Panc1 (cell line): Measurements from ENCODE around the gene LGI2. TPM values are rescaled to one million over a fixed set of nuclear protein-coding genes. Genes with fewer than 3 reads are reported as not detected.

Source experiments
- ATAC-seq: fragments of 200-7000 bp; cut with Tn5 transposase; 2 replicates; pipeline ENCODE4 v1.9.1; 2020; ENCODE audit warnings: mild to moderate bottlenecking, moderate library complexity
- BruUV-seq: library from RNA; stranded (reverse); fragments of 400-500 nt; replicated peaks from 2 replicates; lab custom pipeline; 2021; lab: Mats Ljungman, UMichigan
- CTCF ChIA-PET: fragments of 300-600 bp; sonication (Branson Sonifier 250); formaldehyde crosslinking; loops from one replicate; lab custom pipeline; 2022; ENCODE audit warnings: antibody characterized with exemption; lab: Charles Lee
- POLR2A ChIA-PET: fragments of 300-600 bp; sonication (Branson Sonifier 250); formaldehyde crosslinking; loops from one replicate; lab custom pipeline; 2022; ENCODE audit warnings: antibody characterized with exemption; lab: Charles Lee
- DNase-seq: peaks from one replicate; pipeline ENCODE4 v3.0.0-alpha.2; 2010; ENCODE audit warnings: low read depth, low spot score
- H3K27ac ChIP-seq: 2 replicates; pipeline ENCODE4 v1.5.1; 2011; ENCODE audit warnings: mild to moderate bottlenecking, low read length, inconsistent platforms
- H3K27me3 ChIP-seq: fragments of 200-500 bp; sonication (Bioruptor generic); 2 replicates; pipeline ENCODE4 v1.6.0; 2014; ENCODE audit warnings: low read length, inconsistent platforms; ENCODE audit not compliant: control insufficient read depth, insufficient read depth
- H3K36me3 ChIP-seq: fragments of 200-500 bp; sonication (Bioruptor generic); 2 replicates; pipeline ENCODE4 v1.5.1; 2014; ENCODE audit warnings: inconsistent platforms, mild to moderate bottlenecking, low read length, moderate library complexity; ENCODE audit not compliant: control insufficient read depth, insufficient read depth
- H3K4me1 ChIP-seq: 2 replicates; pipeline ENCODE4 v1.5.1; 2011; ENCODE audit warnings: inconsistent platforms, mild to moderate bottlenecking, low read length, moderate library complexity; ENCODE audit not compliant: control insufficient read depth, insufficient read depth
- H3K4me3 ChIP-seq, 2 experiments: 2 replicates each; pipeline ENCODE4 v1.5.1; 2011 to 2012; ENCODE audit warnings: low read depth in 2 of 2, low read length in 2 of 2, mild to moderate bottlenecking in 2 of 2, inconsistent platforms in 1 of 2, moderate library complexity in 1 of 2
- H3K9me3 ChIP-seq: fragments of 200-500 bp; sonication (Bioruptor generic); 2 replicates; pipeline ENCODE4 v1.5.1; 2014; ENCODE audit warnings: low read depth, mild to moderate bottlenecking, inconsistent platforms, low read length, moderate library complexity; ENCODE audit not compliant: control insufficient read depth, insufficient read depth
- POLR2AphosphoS5 ChIP-seq: IDR thresholded peaks from 2 replicates; pipeline ENCODE4 v1.6.1; 2012; ENCODE audit warnings: mild to moderate bottlenecking, low read depth, low read length, moderate library complexity
- SIN3A ChIP-seq: IDR thresholded peaks from 2 replicates; pipeline ENCODE4 v1.6.1; 2012; ENCODE audit warnings: low read depth, mild to moderate bottlenecking, low read length, moderate library complexity, borderline replicate concordance; ENCODE audit not compliant: insufficient read depth
- TCF7L2 ChIP-seq: IDR thresholded peaks from 2 replicates; pipeline ENCODE4 v1.6.1; 2011; ENCODE audit warnings: mild to moderate bottlenecking, low read depth, low read length, inconsistent platforms
- in situ Hi-C: cut with HindIII; loops from 2 replicates; pipeline ENCODE4 v1.10.0; 2016; ENCODE audit warnings: low sequenced_read_pairs, low pct_unique_long_range_greater_than_20kb
- intact Hi-C: fragments of 100-400 bp; cut with micrococcal nuclease; formaldehyde crosslinking; loops from one replicate; pipeline ENCODE4 v1.10.0; 2022; ENCODE audit not compliant: unreplicated experiment
- total RNA-seq: library from RNA; stranded (reverse); gene quantifications from one replicate; pipeline ENCODE4 v1.2.1, GENCODE V29; 2021; ENCODE audit not compliant: unreplicated experiment
- TF ChIP-seq, protein P1 (sequence below), 2 experiments: IDR thresholded peaks; 2 replicates each; pipeline ENCODE4 v1.6.1; 2011 to 2012; ENCODE audit warnings: low read depth in 2 of 2, control low read depth in 1 of 2, low read length in 1 of 2, mild to moderate bottlenecking in 1 of 2, moderate library complexity in 1 of 2; ENCODE audit not compliant: insufficient read depth in 1 of 2
- TF ChIP-seq, protein P2 (sequence below): fragments of 450-650 bp; IDR thresholded peaks from 2 replicates; pipeline ENCODE4 v1.5.1; 2017; ENCODE audit warnings: mild to moderate bottlenecking

The LGI2 gene
- total RNA-seq, 1 experiment from 2014 or later: not detected

DNA sequence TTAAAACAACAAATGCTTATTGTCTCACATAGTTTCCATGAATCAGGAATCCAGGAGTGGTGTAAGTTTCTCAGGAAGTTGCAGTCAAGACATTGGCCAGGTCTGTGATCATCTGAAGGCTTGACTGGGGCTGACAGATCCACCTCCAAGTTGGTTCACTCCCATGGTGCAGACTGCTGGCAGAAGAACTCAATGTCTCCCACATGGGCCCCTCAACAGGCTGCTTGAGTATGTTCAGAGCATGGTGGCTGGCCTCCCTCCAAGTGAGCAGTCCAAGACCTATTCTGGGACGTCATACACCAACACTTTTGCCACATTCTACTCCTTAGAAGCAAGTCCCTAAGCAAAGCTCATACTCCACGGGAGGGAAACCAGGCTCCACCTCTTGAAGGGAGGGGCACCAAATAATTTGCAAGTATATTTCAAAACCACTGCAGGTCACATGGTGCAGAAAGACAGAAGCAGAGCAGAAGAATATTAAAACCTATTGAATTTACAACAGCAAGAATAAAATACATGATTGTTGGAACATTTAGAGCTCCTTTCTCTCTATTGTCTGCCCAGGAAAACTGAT lies 35.3 kb downstream of the LGI2 start:
- ChIA-PET CTCF (no interaction called here), POLR2A (no interaction called here)
- TF ChIP-seq, protein P1, sequence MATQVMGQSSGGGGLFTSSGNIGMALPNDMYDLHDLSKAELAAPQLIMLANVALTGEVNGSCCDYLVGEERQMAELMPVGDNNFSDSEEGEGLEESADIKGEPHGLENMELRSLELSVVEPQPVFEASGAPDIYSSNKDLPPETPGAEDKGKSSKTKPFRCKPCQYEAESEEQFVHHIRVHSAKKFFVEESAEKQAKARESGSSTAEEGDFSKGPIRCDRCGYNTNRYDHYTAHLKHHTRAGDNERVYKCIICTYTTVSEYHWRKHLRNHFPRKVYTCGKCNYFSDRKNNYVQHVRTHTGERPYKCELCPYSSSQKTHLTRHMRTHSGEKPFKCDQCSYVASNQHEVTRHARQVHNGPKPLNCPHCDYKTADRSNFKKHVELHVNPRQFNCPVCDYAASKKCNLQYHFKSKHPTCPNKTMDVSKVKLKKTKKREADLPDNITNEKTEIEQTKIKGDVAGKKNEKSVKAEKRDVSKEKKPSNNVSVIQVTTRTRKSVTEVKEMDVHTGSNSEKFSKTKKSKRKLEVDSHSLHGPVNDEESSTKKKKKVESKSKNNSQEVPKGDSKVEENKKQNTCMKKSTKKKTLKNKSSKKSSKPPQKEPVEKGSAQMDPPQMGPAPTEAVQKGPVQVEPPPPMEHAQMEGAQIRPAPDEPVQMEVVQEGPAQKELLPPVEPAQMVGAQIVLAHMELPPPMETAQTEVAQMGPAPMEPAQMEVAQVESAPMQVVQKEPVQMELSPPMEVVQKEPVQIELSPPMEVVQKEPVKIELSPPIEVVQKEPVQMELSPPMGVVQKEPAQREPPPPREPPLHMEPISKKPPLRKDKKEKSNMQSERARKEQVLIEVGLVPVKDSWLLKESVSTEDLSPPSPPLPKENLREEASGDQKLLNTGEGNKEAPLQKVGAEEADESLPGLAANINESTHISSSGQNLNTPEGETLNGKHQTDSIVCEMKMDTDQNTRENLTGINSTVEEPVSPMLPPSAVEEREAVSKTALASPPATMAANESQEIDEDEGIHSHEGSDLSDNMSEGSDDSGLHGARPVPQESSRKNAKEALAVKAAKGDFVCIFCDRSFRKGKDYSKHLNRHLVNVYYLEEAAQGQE (IDR thresholded peaks at IDR 0.05; ENCODE audit: insufficient read depth in 1 of 2, low read depth in 2 of 2, low read length in 1 of 2): no peak
- in situ Hi-C loops: no loop called here
- Histone ChIP-seq H3K27me3 (peaks cover 3% of the 10 kb centered on the region; the same call in 1 of the 2 replicates), H3K4me3 (no peak overlapping the region), H3K27ac (no peak overlapping the region), H3K36me3 (no peaks in the 10 kb centered on the region), H3K9me3 (no peaks in the 10 kb centered on the region), H3K4me1 (no peaks in the 10 kb centered on the region)
- ATAC-seq: no peak
- intact Hi-C loops: loop anchor here (10.0 kb wide), 1 partner anchor 149 kb away; no protein-coding TSS in a partner anchor
- BruUV-seq: no TSS peak
- DNase-seq: no peak

DNA sequence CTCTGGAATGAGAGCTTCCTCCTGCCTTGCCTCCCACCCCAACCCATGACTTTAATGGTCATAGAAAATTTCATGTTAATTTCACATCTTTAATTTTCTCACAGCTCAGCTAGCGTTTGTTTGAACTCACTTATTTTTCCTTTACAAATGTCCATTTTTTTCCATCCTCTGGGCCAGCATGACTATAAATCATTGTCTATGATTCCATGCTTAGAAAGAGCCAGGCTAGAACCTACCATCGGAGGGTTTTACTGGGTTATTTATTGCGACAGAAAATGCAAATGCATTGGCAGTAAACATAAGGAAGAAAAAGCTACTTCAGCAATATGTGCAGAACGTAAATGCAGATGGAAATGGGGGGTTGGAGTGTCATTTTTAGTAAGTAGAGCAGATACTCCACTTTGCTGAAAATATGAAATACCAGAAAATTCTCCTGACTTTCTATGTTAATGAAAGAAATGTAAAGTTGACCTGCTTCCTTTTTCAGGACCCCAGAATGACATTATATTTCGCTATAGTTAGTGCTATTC lies 37.1 kb downstream of the LGI2 start:
- no peak for DNase-seq
- Histone ChIP-seq H3K4me3 (no peak overlapping the region), H3K36me3 (no peaks in the 10 kb centered on the region), H3K27me3 (no peaks in the 10 kb centered on the region), H3K4me1 (no peaks in the 10 kb centered on the region), H3K27ac (no peak overlapping the region), H3K9me3 (no peaks in the 10 kb centered on the region)
- in situ Hi-C loops: no loop called here
- ChIA-PET CTCF (no interaction called here), POLR2A (no interaction called here)
- no peak for TF ChIP-seq SIN3A
- TF ChIP-seq, protein P1 (IDR thresholded peaks at IDR 0.05; ENCODE audit: insufficient read depth in 1 of 2, low read depth in 2 of 2, low read length in 1 of 2): no peak
- TF ChIP-seq POLR2AphosphoS5: no peak
- no peak for TF ChIP-seq TCF7L2
- TF ChIP-seq, protein P2, sequence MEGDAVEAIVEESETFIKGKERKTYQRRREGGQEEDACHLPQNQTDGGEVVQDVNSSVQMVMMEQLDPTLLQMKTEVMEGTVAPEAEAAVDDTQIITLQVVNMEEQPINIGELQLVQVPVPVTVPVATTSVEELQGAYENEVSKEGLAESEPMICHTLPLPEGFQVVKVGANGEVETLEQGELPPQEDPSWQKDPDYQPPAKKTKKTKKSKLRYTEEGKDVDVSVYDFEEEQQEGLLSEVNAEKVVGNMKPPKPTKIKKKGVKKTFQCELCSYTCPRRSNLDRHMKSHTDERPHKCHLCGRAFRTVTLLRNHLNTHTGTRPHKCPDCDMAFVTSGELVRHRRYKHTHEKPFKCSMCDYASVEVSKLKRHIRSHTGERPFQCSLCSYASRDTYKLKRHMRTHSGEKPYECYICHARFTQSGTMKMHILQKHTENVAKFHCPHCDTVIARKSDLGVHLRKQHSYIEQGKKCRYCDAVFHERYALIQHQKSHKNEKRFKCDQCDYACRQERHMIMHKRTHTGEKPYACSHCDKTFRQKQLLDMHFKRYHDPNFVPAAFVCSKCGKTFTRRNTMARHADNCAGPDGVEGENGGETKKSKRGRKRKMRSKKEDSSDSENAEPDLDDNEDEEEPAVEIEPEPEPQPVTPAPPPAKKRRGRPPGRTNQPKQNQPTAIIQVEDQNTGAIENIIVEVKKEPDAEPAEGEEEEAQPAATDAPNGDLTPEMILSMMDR: no peak
- intact Hi-C loops: loop anchor here (10.0 kb wide), 1 partner anchor 151 kb away; no protein-coding TSS in a partner anchor
- no peak for ATAC-seq
- BruUV-seq: no TSS peak
